Aorta (tissue), 5 donors: ENCODE measurements around the gene MSANTD2. TPM values are rescaled to one million over a fixed set of nuclear protein-coding genes. Genes with fewer than 3 reads are reported as not detected.

Experiments
- ATAC-seq: fragments of 200-7000 bp; cut with Tn5 transposase; one replicate; pipeline ENCODE4 v1.9.1; 2022; ENCODE audit warnings: moderate library complexity; ENCODE audit not compliant: low FRiP score
- DNase-seq, 2 donors: peaks; one replicate each; pipeline ENCODE4 v3.0.0-alpha.2; 2020
- H3K27ac ChIP-seq, 2 donors: one replicate each; pipeline ENCODE4 v1.5.1; 2013; ENCODE audit warnings: low read length in 2 of 2, mild to moderate bottlenecking in 2 of 2, moderate library complexity in 2 of 2, control low read depth in 1 of 2, inconsistent platforms in 1 of 2, low read depth in 1 of 2
- H3K27me3 ChIP-seq, 2 donors: one replicate each; pipeline ENCODE4 v1.6.1; 2013; ENCODE audit warnings: control low read depth in 1 of 2, low read length in 1 of 2, mild to moderate bottlenecking in 1 of 2, moderate library complexity in 1 of 2; ENCODE audit not compliant: insufficient read depth in 2 of 2, control insufficient read depth in 1 of 2
- H3K36me3 ChIP-seq, 2 donors: one replicate each; pipeline ENCODE4 v1.6.1; 2013; ENCODE audit warnings: control low read depth in 1 of 2, low read length in 1 of 2, mild to moderate bottlenecking in 1 of 2; ENCODE audit not compliant: insufficient read depth in 2 of 2, control insufficient read depth in 1 of 2
- H3K4me1 ChIP-seq, 2 donors: one replicate each; pipeline ENCODE4 v1.6.1; 2013; ENCODE audit warnings: low read length in 2 of 2, control low read depth in 1 of 2, mild to moderate bottlenecking in 1 of 2, moderate library complexity in 1 of 2; ENCODE audit not compliant: insufficient read depth in 2 of 2, control insufficient read depth in 1 of 2
- H3K4me3 ChIP-seq, 2 donors: one replicate each; pipeline ENCODE4 v1.5.1; 2013; ENCODE audit warnings: low read length in 2 of 2, control low read depth in 1 of 2, mild to moderate bottlenecking in 1 of 2
- H3K9me3 ChIP-seq: one replicate; pipeline ENCODE4 v1.6.1; 2013; ENCODE audit warnings: mild to moderate bottlenecking, low read length; ENCODE audit not compliant: control insufficient read depth
- WGBS, 2 donors: extraction: QIAGEN DNeasy Blood & Tissue Kit; methylation state at CpG; one replicate each; pipeline ENCODE4 v1.1.7; 2013; 5-methylcytosine and 5-hydroxymethylcytosine counted together
- intact Hi-C, 2 donors: fragments of 100-400 bp; cut with DNase I; formaldehyde crosslinking; loops; one replicate each; pipeline versions ENCODE4 v1.14.2 to v1.15.0; 2022
- polyA plus RNA-seq, 2 donors: library from polyadenylated mRNA; stranded (reverse); fragments of 200-250 nt; gene quantifications; one replicate each; pipeline ENCODE4 v1.2.3, GENCODE V29; 2013
- total RNA-seq, 2 donors: library from RNA; stranded (reverse); fragmentation: NEBNext Ultra II Directional; extraction: Animal tissue kit (Norgen Biotek cat#: 25700); gene quantifications; one replicate each; pipeline ENCODE4 v1.2.1, GENCODE V29; 2021
- donor health status: healthy with polysubstance abuse.
- donor health status: Bipolar disorder and iron deficiency.
- donor health status: DM: no; HTN: no; CAD: no.
- donor health status: DM: no; HTN: no; CAD: no.
- donor health status: DM: yes; HTN: yes; CAD: no.

Gene MSANTD2
- total and polyA plus RNA-seq, 4 donors, result 6.3 to 23.6 (median 19.7) TPM

- H3K27ac ChIP-seq, result no peak overlapping the region
- no peaks in the 10 kb centered on the region for H3K27me3 ChIP-seq
- 77% methylated on average over 6 of the region's 6 CpGs for WGBS, 2 donors
- H3K4me1 ChIP-seq, result no peaks in the 10 kb centered on the region
- H3K9me3 ChIP-seq, result no peaks in the 10 kb centered on the region
- intact Hi-C loops, result no loop called here
- no peak for ATAC-seq
- no peak overlapping the region for H3K4me3 ChIP-seq
- DNase-seq, result no peak
- no peaks in the 10 kb centered on the region for H3K36me3 ChIP-seq
Observed at GRCh38 chr11:124756753-124757227, 43.4 kb downstream of the MSANTD2 start.

- H3K4me1 ChIP-seq, result no peaks in the 10 kb centered on the region
- WGBS, 2 donors, result 64 to 74% methylated on average over 9 of the region's 9 CpGs
- H3K9me3 ChIP-seq, result no peaks in the 10 kb centered on the region
- no peak overlapping the region for H3K4me3 ChIP-seq
- no peak for DNase-seq
- intact Hi-C loops, result no loop called here
- H3K27me3 ChIP-seq, result no peaks in the 10 kb centered on the region
- ATAC-seq, result no peak
- no peaks in the 10 kb centered on the region for H3K36me3 ChIP-seq
- H3K27ac ChIP-seq, result no peak overlapping the region
Observed at GRCh38 chr11:124756033-124756752, 44.0 kb downstream of the MSANTD2 start.

GRCh38 chr11:124754710-124755109 lies 45.5 kb downstream of the MSANTD2 start:
- no peaks in the 10 kb centered on the region for H3K27me3 ChIP-seq
- H3K36me3 ChIP-seq, result no peaks in the 10 kb centered on the region
- intact Hi-C loops, result no loop called here

GRCh38 chr11:124754309-124754708 lies 45.9 kb downstream of the MSANTD2 start:
- no peak overlapping the region for H3K4me3 ChIP-seq
- no peaks in the 10 kb centered on the region for H3K27me3 ChIP-seq
- H3K4me1 ChIP-seq, result no peaks in the 10 kb centered on the region
- 64 to 76% methylated on average over 4 of the region's 4 CpGs for WGBS, 2 donors
- ATAC-seq, result no peak
- H3K9me3 ChIP-seq, result no peaks in the 10 kb centered on the region
- intact Hi-C loops, result no loop called here
- H3K36me3 ChIP-seq, result no peaks in the 10 kb centered on the region
- no peak for DNase-seq
- H3K27ac ChIP-seq, result no peak overlapping the region

More at GRCh38 chr11:124754710-124755109, 45.5 kb downstream of the MSANTD2 start:
- no peaks in the 10 kb centered on the region for H3K4me1 ChIP-seq
- H3K4me3 ChIP-seq, result no peak overlapping the region
- DNase-seq (no peak), ATAC-seq (no peak)
- no peaks in the 10 kb centered on the region for H3K9me3 ChIP-seq
- 73 to 78% methylated on average over 6 of the region's 6 CpGs for WGBS, 2 donors
- no peak overlapping the region for H3K27ac ChIP-seq

- Histone ChIP-seq H3K27me3 (no peaks in the 10 kb centered on the region), H3K4me3 (no peak overlapping the region), H3K9me3 (no peaks in the 10 kb centered on the region), H3K4me1 (no peaks in the 10 kb centered on the region), H3K27ac (no peak overlapping the region), H3K36me3 (no peaks in the 10 kb centered on the region)
- 92 to 93% methylated on average over 7 of the region's 7 CpGs for WGBS, 2 donors
- DNase-seq (no peak), ATAC-seq (no peak)
- intact Hi-C loops, result no loop called here
Observed at GRCh38 chr11:124753624-124754023, 46.6 kb downstream of the MSANTD2 start.

GRCh38 chr11:124753205-124753604 lies 47.0 kb downstream of the MSANTD2 start:
- DNase-seq, result no peak
- H3K27ac ChIP-seq, result no peak overlapping the region
- no peak overlapping the region for H3K4me3 ChIP-seq
- no peak for ATAC-seq
- H3K36me3 ChIP-seq, result no peaks in the 10 kb centered on the region
- intact Hi-C loops, result no loop called here
- H3K9me3 ChIP-seq, result no peaks in the 10 kb centered on the region
- H3K4me1 ChIP-seq, result no peaks in the 10 kb centered on the region
- no peaks in the 10 kb centered on the region for H3K27me3 ChIP-seq

- ATAC-seq, result no peak
- Histone ChIP-seq H3K27me3 (no peaks in the 10 kb centered on the region), H3K4me1 (no peaks in the 10 kb centered on the region), H3K36me3 (no peaks in the 10 kb centered on the region), H3K9me3 (no peaks in the 10 kb centered on the region), H3K27ac (no peak overlapping the region), H3K4me3 (no peak overlapping the region)
- 73 to 79% methylated on average over 10 of the region's 10 CpGs for WGBS, 2 donors
- DNase-seq, result no peak
- intact Hi-C loops, result no loop called here
Observed at GRCh38 chr11:124752471-124753102, 47.6 kb downstream of the MSANTD2 start.

GRCh38 chr11:124751741-124752470 lies 48.3 kb downstream of the MSANTD2 start, which contains the start of gene VSIG2:
VSIG2 (minus strand) TSS chr11:124752255; CDS start chr11:124752137, 118 bp downstream.
- Histone ChIP-seq H3K4me3 (no peak within 1 kb of the TSS), H3K27ac (no peak within 1 kb of the TSS), H3K27me3 (no peaks in the 10 kb centered on the region), H3K36me3 (no peaks in the 10 kb centered on the region), H3K9me3 (no peaks in the 10 kb centered on the region), H3K4me1 (no peaks in the 10 kb centered on the region)
- no peak for DNase-seq
- intact Hi-C loops, result no loop called here
- no peak for ATAC-seq
- 50 to 63% methylated on average over 41 to 42 of the region's 42 CpGs for WGBS, 2 donors
